ENCODE results near the gene P2RY12. TPM values are rescaled to one million over a fixed set of nuclear protein-coding genes. Genes with fewer than 3 reads are reported as not detected.

The P2RY12 gene
- total and polyA plus RNA-seq, 9 of the 15 experiments (the other 6 are each of a cell fraction or from before 2014, with no cell fraction given) = not detected

DNA sequence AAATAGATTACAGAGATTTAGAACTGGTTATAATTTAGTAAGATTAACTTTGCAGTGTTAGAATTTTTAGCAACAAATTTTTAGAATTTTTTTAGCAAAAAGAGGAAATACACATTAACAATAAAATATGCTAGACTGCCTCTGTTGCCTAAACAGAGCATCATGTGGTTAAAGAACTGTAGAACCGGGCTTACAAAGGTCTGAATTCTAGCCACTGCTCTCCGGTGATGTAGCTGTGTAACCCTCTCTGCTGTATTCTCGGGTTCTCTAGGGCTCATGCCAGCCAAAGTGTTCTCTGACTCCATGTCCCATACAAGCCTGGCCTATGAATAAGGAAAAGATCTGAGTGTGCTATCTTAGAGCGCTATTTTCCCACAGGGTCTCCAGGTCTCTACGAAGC, 2.9 kb upstream of the P2RY12 start:
- Histone ChIP-seq H3K36me3 (ENCODE audit: control insufficient read depth, insufficient read depth, low read length) (no peaks in the 10 kb centered on the region), H3K4me1 (replicated peaks in 1 of 2; ENCODE audit: control insufficient read depth in 2 of 2, insufficient read depth in 2 of 2, low read length in 2 of 2) (no peaks in the 10 kb centered on the region), H3K9ac (ENCODE audit: insufficient read depth in 1 of 2, low read depth in 2 of 2, low read length in 2 of 2) (no peak overlapping the region), H3K27me3 (ENCODE audit: control insufficient read depth in 2 of 2, insufficient read depth in 2 of 2, low read length in 2 of 2) (peaks cover 0 to 5% of the 10 kb centered on the region in 2 experiments; a peak in 3 of 5 replicates), H3K9me1 (ENCODE audit: control insufficient read depth, insufficient read depth, low read length) (no peaks in the 10 kb centered on the region), H3K9me3 (replicated peaks; ENCODE audit: control insufficient read depth, insufficient read depth, low read depth, low read length) (no peaks in the 10 kb centered on the region), H2AFZ (ENCODE audit: low read depth, low read length) (peak overlapping the region; percentile 20; the same call in 1 of the 2 replicates), H4K20me1 (replicated peaks; ENCODE audit: control insufficient read depth, insufficient read depth, low read length) (no peaks in the 10 kb centered on the region), H3K27ac (ENCODE audit: extremely low read depth, low read depth, low read length) (no peak overlapping the region), H3K79me2 (ENCODE audit: control insufficient read depth, insufficient read depth, low read length) (no peaks in the 10 kb centered on the region), H3K4me3 (no peak overlapping the region), H3K4me2 (ENCODE audit: insufficient read depth, low read length) (no peak overlapping the region)
- TF ChIP-seq THRAP3 (IDR thresholded peaks at IDR 0.05; ENCODE audit: borderline replicate concordance) (no peak), NRF1 (conservative IDR thresholded peaks at IDR 0.05 in 1 of 2, IDR thresholded peaks at IDR 0.05 in 1 of 2) (no peak), ZFP36 (IDR thresholded peaks at IDR 0.05; ENCODE audit: low read depth, low read length, partially characterized antibody) (no peak), TEAD2 (tag; IDR thresholded peaks at IDR 0.05) (no peak), ZFP30 (CRISPR knock-in tag; IDR thresholded peaks at IDR 0.05; ENCODE audit: borderline replicate concordance) (no peak), BMI1 (IDR thresholded peaks at IDR 0.05; ENCODE audit: low read length) (no peak), RAD51 (IDR thresholded peaks at IDR 0.05; ENCODE audit: borderline replicate concordance, low read depth) (no peak), FOXK2 (conservative IDR thresholded peaks at IDR 0.05 in 1 of 2, IDR thresholded peaks at IDR 0.05 in 1 of 2; ENCODE audit: low read depth in 2 of 2) (no peak), TARDBP (IDR thresholded peaks at IDR 0.05) (no peak), SIX5 (IDR thresholded peaks at IDR 0.05; ENCODE audit: borderline replicate concordance in 1 of 2, insufficient read depth in 1 of 2, low read depth in 1 of 2, low read length in 2 of 2) (no peak), MTF1 (CRISPR knock-in tag; IDR thresholded peaks at IDR 0.05; ENCODE audit: borderline replicate concordance) (no peak)
- TF ChIP-seq, protein P1, sequence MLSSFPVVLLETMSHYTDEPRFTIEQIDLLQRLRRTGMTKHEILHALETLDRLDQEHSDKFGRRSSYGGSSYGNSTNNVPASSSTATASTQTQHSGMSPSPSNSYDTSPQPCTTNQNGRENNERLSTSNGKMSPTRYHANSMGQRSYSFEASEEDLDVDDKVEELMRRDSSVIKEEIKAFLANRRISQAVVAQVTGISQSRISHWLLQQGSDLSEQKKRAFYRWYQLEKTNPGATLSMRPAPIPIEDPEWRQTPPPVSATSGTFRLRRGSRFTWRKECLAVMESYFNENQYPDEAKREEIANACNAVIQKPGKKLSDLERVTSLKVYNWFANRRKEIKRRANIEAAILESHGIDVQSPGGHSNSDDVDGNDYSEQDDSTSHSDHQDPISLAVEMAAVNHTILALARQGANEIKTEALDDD (IDR thresholded peaks at IDR 0.05) = no peak
- FAIRE-seq (no peak), DNase-seq (ENCODE audit: extremely low read depth in 1 of 4, low spot score in 3 of 4) (no peak), ATAC-seq (no peak; the same call in 2 of the 3 replicates)
- WGBS (ENCODE audit: insufficient coverage, low coverage, missing lambda C conversion rate) = 2% methylated on average over 5 of the region's 5 CpGs
- CTCF ChIA-PET (ENCODE audit: low intra/inter-chr PET ratio) = no interaction called here
- POLR2A ChIA-PET = interaction anchor here (1.1 to 1.2 kb wide), 2 partner anchors 9 kb away, joined by 4 to 5 read pairs; no protein-coding TSS in a partner anchor
- intact Hi-C loops (cut with micrococcal nuclease) (no loop called here), in situ Hi-C loops (cut with MboI) (no loop called here)
- no TSS peak for BruUV-seq (replicated peaks)

All from K562 (cell line).